NCI-H2196 (cell line): ENCODE measurements around the gene PLCB2.

Experiments
- DNase-seq: peaks from one replicate; lab custom pipeline; 2025; ENCODE audit not compliant: unreplicated experiment; lab: John Stamatoyannopoulos, UW

PLCB2 gene

DNA sequence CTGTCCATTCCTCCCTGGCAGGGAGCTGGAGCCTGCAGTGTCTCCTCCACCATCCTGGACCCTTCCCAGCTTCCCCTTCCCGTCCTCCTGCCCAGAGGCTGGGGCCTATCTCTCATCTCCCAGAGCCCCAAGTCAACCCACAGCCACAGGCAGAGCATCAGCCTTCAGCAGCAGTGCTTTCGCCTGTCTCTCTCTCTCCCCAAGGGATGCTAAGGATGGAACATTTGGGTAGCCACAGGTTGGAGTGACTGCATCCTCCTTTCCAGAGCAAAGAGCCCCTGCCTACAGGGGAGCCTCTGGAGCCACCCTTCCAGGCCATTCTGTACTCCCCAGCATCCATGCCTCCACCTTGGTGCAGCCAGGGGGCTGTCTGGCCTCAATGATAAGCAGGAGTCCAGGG, 4.2 kb downstream of the PLCB2 start:
- DNase-seq, result no peak

DNA sequence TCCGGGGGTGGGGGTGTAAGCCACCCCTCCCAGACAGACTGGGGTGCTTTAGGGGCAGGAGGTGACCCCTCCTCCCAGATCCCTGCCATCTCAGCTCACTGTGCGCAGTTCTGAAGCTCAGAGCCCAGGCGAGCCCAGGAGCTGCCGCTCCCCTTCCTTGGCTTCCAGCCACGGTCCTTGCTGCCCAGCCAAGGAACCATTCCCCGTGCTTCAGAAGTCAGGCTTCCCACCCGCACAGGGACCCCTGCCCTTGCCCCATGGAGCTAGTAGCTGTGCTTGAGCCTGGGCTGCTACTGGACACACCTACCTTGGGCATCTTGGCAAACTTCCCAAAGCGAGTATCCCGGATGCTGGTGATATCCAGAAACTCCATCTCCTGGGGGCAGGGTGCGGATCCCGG, 4.8 kb downstream of the PLCB2 start:
- no peak for DNase-seq

- no peak for DNase-seq
These were observed 5.3 kb downstream of the PLCB2 start for GRCh38 chr15:40302288-40302886.

DNA sequence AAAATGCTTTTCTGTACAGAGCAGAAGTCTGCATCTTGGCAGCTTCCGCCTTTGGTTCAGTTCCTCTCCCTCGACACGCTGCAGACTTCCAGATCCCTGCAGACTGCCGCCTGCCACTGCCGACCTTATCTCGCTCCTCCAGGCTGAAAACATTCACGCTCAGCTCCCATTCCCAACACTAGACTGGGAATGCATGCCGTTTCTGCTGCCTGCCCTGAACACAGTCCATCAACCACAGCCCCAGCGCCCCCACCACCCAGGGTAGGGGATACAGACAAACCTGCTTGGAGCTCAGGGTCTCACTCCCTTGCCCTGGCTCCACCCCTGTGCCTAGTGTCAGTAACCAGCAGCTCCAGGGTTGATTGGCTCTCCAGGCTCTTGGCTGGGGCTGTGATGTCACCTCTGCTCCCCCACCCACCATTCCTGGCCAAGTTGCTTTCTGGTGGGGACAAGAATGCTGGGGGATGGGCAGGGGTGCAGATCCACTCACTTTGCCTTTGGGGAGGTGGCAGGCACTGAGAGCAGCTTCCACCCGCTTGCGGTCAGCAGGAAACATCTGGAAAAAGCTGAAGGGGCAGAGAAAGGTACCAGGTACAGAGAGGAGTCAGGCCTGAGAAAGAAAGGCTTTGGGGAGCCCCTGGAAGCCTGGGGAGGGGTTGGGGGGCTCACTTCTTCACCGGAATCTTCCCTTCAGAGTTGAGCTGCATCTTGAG, 6.1 kb downstream of the PLCB2 start:
- no peak for DNase-seq

- no peak for DNase-seq
These were observed 7.0 kb downstream of the PLCB2 start for GRCh38 chr15:40300771-40301170.

DNA sequence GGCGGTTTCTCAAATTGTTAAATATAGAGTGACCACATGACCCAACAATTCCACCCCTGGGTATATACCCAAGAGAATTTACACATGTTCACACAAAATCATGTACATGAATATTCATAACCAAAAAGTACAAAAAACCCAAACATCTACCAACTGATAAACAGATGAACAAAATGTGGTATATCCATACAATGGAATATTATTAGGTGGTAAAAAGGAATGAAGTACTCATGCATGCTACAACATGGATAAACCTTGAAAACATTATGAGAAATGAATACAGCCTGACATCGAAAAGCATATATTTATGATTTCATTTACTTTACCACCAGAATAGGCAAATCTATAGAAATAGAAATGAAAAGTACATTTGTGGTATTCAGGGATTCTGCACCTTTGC, 7.4 kb downstream of the PLCB2 start:
- no peak for DNase-seq

- DNase-seq, result no peak
These were observed 9.4 kb downstream of the PLCB2 start for GRCh38 chr15:40298216-40298935.

GRCh38 chr15:40297356-40297755, 10.4 kb downstream of the PLCB2 start:
- DNase-seq, result no peak

DNA sequence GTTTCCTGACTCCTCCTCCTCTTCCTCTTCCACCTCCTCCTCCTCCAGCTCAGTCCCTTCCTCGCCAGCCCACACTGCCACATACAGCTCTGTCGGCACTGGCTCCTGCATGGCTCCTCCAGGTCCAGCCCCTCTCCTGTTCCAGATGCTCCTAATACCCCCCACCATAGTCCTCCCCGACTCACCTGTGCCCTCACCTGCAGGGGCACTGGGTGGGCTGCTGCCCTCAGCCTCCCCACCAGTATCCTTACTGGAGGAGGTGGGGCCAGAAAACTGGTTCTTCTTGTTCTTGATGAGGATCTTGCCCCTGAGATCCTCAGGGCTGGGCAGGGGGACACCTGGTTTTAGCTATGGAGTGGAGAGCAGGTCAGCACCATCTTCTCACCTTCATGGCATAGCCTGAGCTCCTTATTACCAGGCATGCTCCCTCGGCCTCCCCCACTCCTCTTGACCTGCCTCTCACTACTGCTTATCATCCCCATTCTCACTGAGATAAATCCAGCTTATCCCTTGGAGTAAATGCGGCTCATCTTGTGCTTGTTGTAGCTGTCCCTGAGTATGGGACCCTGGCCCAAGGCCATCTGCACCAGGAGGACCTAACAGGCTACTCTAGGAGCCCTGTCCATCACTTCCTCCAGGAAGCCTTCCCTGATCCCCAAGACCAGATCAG, 11.0 kb downstream of the PLCB2 start:
- DNase-seq, result no peak

DNA sequence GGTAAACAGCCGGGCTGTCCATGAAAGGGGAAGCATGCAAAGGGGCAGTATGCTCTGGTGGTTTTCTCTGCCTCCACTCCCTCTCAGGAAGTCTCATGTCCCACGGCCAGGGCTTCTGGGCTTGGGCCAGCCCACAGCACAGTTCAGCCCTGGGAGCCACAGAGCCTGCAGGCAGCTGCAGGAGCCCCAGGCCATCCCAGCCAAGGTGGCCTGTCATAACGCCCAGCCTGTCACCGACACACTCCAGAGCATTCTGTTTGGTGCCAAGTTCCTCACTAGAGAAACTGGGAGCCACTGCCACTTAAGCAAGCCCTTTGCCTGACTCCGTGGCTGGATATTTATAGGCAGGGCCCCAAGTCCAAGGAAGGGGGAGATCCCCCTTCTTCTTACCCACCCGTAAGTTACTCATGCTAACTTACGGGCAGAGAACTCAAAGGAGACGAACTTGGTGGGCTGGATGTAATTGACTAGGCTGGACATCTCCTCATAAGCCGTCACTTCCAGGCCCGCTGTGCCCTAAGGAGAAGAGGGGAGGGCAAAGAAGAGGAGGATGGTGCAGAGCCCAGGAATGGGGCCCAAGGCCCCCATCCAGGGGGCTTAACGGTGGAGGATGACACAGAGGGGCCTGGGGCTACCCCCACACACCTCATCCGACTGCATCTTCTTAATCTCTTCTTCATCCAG, 11.7 kb downstream of the PLCB2 start:
- DNase-seq, result no peak

GRCh38 chr15:40295297-40295696, 12.4 kb downstream of the PLCB2 start:
- DNase-seq, result no peak

- DNase-seq, result no peak
These were observed 13.5 kb downstream of the PLCB2 start for GRCh38 chr15:40293905-40294895.

DNA sequence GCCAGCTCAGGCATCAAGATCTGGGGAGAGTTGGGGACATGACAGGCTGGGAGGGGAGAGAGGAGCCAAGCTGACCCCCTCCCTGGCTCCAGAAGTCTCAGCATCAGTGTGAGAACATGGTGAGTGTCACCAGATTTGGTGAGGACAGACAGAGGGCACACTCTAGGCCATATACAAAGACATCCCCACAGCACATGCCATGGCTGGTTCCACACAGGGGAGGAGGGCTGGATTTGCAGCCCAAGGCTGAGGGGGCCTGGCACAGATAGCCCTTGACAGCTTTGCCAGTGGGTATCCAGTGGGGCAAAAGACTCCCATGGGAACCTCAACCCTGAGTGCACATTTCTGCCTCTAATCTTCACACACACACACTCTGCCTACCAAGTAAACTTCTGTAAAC, 14.7 kb downstream of the PLCB2 start:
- no peak for DNase-seq

DNA sequence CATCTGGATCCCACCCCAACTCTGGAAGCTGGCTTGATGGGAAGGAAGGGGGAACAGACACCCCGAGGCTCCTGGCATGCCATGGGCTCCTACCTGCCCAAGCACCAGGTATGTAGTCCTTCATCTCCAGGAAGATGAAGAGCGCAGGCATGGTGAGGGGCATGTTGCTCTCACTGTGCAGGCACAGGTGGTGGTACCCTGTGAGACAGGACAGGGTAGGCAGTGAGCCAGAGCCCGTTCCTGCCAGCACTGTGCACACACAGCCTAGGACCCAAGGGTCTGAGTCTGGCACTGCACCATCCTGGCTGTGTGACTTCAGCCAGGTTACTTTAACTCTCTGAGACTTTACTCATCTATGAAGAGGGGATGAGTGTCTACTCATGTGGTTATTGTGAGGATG, 15.5 kb downstream of the PLCB2 start:
- DNase-seq, result no peak

- no peak for DNase-seq
These were observed 16.7 kb downstream of the PLCB2 start for GRCh38 chr15:40290918-40291574.

DNA sequence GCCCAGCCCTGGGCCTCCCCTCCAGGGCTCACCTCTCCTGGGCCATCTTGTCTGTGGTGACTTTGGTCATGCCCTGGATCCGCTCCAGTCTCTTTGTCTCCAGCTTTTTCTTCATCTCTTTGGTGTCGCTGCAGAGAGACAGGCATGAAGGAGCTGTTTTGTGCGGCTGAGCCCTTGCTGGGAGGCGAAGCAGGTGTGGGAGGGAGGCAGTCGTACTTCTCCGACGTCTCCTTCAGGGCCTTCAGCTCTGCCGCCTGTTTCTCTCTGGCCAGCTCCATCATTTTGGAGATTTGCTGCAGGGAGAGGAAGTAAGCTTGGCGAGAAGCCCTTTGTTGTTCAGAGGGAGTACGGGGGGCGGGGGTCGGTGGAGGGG, 17.2 kb downstream of the PLCB2 start:
- no peak for DNase-seq

DNA sequence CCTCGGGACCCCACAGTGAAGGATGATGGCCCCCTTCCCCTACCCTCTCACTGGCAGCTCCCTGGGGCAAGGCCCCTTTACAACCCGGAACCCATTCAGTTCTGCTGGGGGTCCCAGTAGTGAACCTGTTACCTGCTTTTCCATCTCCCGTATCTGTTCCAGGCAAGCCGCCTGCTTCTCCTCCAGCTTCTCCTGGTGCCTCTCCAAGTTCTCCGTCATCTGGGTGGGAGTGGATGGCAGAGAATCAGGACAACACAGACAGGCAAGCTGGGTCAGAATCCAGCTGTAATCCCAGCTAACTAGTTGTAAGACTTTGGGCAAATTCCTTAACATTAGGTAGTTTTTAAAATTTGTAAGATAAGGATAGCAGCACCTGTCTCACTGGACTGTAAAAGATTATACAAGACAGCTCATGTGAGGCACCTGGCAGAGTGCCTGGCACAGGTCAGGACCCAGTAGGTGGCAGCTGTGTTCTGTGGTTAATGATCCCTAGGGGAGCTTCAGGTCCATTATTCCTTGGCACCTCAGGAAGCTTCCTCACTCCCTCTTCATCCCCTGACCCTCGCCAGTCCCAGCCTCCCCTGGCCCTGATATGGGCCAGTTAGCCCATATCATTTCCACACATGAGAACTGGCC, 18.5 kb downstream of the PLCB2 start:
- peak; percentile 48 for DNase-seq

DNA sequence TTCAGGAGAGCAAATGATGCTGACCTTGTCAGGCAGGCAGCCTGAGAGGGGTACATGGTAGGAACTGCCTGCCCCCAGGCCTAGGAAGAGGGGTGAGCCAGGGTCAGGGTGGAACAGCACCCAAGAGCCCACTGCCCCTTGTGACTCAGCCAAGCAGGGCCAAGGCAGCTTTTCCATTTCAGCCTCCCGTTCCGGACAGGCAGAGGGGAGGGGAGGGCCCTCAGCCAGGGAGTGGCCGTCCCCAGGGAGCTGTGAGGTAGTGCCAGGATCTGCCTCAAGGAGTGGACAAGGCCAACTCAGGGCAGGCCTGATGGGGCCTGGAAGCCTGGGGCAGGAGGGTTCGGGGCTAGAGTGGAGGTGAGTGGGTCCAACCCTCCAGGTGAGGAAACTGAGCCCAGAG, 19.8 kb downstream of the PLCB2 start:
- no peak for DNase-seq

DNA sequence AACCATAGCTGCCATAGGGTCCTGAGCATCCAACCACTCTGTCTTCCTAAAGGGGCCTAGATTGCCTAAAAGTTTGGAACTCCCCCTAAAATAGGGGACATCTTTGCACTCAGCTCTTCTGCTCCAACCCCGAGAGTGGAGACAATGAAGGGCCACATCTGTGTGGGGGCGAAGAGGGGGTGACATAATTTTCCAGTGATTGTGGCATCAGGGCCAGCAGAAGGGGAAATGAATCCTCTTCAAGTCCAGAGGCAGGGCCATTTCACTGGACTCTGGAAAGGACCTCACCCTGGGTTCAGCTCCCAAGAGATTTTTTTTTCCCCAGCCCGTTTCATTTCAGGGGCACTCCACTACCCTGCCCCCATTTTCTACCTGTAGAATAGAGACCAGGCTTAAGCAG, 20.2 kb downstream of the PLCB2 start:
- no peak for DNase-seq
